Endodermal cell (in vitro differentiated cells): Measurements from ENCODE around the gene KATNAL1. TPM values are rescaled to one million over a fixed set of nuclear protein-coding genes. Genes with fewer than 3 reads are reported as not detected.

Experiments used
- DNase-seq: peaks from one replicate; pipeline ENCODE4 v3.0.0-alpha.2; 2017
- H3K27ac ChIP-seq: 2 replicates; pipeline ENCODE4 v1.5.1; 2013; ENCODE audit warnings: mild to moderate bottlenecking, low read depth, low read length, moderate library complexity
- H3K27me3 ChIP-seq: 2 replicates; pipeline ENCODE4 v1.6.1; 2013; ENCODE audit warnings: mild to moderate bottlenecking, low read length, moderate library complexity; ENCODE audit not compliant: insufficient read depth, control insufficient read depth, poor library complexity, severe bottlenecking
- H3K36me3 ChIP-seq: 2 replicates; pipeline ENCODE4 v1.7.0; 2013; ENCODE audit warnings: mild to moderate bottlenecking, low read length, moderate library complexity; ENCODE audit not compliant: control insufficient read depth, insufficient read depth
- H3K4me1 ChIP-seq: one replicate; pipeline ENCODE4 v1.7.0; 2013; ENCODE audit warnings: low read length; ENCODE audit not compliant: control insufficient read depth, insufficient read depth
- H3K4me3 ChIP-seq: 2 replicates; pipeline ENCODE4 v1.5.1; 2013; ENCODE audit warnings: mild to moderate bottlenecking, low read length, moderate library complexity
- H3K9ac ChIP-seq: 2 replicates; pipeline ENCODE4 v1.6.1; 2013; ENCODE audit warnings: mild to moderate bottlenecking, low read length, moderate library complexity; ENCODE audit not compliant: poor library complexity, severe bottlenecking; ENCODE audit errors: extremely low read depth
- H3K9me3 ChIP-seq: 2 replicates; pipeline ENCODE4 v1.6.1; 2013; ENCODE audit warnings: mild to moderate bottlenecking, low read length, moderate library complexity; ENCODE audit not compliant: control insufficient read depth
- H3K27ac Mint-ChIP-seq: 2 replicates; pipeline ENCODE4 v1.8.0; 2020; ENCODE audit warnings: mixed read lengths
- H3K27me3 Mint-ChIP-seq: 2 replicates; pipeline ENCODE4 v1.8.0; 2021; ENCODE audit warnings: mild to moderate bottlenecking, mixed read lengths; ENCODE audit not compliant: insufficient read depth
- H3K36me3 Mint-ChIP-seq: 2 replicates; pipeline ENCODE4 v1.8.0; 2020; ENCODE audit warnings: low read depth, mixed read lengths
- H3K4me1 Mint-ChIP-seq: 2 replicates; pipeline ENCODE4 v1.8.0; 2020; ENCODE audit warnings: mixed read lengths
- H3K4me3 Mint-ChIP-seq: 2 replicates; pipeline ENCODE4 v1.8.0; 2020; ENCODE audit warnings: mild to moderate bottlenecking, moderate library complexity, mixed read lengths
- H3K9me3 Mint-ChIP-seq: 2 replicates; pipeline ENCODE4 v1.8.0; 2020; ENCODE audit warnings: mild to moderate bottlenecking, mixed read lengths
- WGBS, 2 experiments: methylation state at CpG; one replicate each; pipeline versions ENCODE4 v1.1.5 to v1.1.7; 2013; ENCODE audit warnings: missing lambda C conversion rate in 2 of 2, mixed read lengths in 1 of 2; ENCODE audit not compliant: insufficient coverage in 1 of 2, insufficient read length in 1 of 2; 5-methylcytosine and 5-hydroxymethylcytosine counted together
- total RNA-seq, 2 donors: library from RNA; stranded (reverse); fragmentation: NEBNext Ultra II Directional in 1 of 2; extraction: Animal tissue kit (Norgen Biotek cat#: 25700) in 1 of 2; gene quantifications; 2 replicates in 1 of 2; 3 replicates in 1 of 2; pipeline ENCODE4 v1.2.1, GENCODE V29; 2021
- TF ChIP-seq, protein P1 (sequence below): fragments of 200-600 bp; sonication (generic); conservative IDR thresholded peaks from 2 replicates; pipeline ENCODE4 v1.5.0; 2021; ENCODE audit warnings: antibody characterized with exemption, mild to moderate bottlenecking

Gene KATNAL1
- total RNA-seq, 2 donors from 2014 or later: 20.3 to 32.2 TPM

DNA sequence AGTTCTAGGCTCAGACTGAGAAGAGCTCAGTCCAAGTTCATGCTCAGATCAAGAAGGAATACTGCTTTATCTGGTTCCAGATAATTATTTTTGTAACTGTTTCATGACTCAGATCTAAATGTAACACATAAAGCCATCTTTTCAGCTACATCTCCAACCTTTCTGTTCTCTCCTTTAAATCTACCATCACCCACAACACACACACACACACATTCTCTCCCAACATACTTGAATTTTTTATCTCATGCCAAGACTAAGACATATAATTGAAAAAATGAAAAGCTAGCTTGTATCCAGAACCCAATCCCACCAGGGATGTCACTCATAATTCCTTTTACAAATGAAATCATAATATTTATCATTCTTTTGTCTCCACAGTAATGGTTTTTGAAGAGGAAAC lies 7.6 kb downstream of the KATNAL1 start:
- Histone ChIP-seq H3K4me3 (no peak overlapping the region), H3K9ac (no peak overlapping the region), H3K36me3 (no peaks in the 10 kb centered on the region), H3K27me3 (no peaks in the 10 kb centered on the region), H3K9me3 (peaks cover 4% of the 10 kb centered on the region), H3K27ac (no peak overlapping the region), H3K4me1 (no peaks in the 10 kb centered on the region)
- H3K27me3 Mint-ChIP-seq: no peaks in the 10 kb centered on the region
- H3K4me3 Mint-ChIP-seq: no peak overlapping the region
- no peaks in the 10 kb centered on the region for H3K9me3 Mint-ChIP-seq
- no peak overlapping the region for H3K27ac Mint-ChIP-seq
- DNase-seq: no peak
- no peaks in the 10 kb centered on the region for H3K36me3 Mint-ChIP-seq
- H3K4me1 Mint-ChIP-seq: peaks cover 5% of the 10 kb centered on the region
- TF ChIP-seq, protein P1, sequence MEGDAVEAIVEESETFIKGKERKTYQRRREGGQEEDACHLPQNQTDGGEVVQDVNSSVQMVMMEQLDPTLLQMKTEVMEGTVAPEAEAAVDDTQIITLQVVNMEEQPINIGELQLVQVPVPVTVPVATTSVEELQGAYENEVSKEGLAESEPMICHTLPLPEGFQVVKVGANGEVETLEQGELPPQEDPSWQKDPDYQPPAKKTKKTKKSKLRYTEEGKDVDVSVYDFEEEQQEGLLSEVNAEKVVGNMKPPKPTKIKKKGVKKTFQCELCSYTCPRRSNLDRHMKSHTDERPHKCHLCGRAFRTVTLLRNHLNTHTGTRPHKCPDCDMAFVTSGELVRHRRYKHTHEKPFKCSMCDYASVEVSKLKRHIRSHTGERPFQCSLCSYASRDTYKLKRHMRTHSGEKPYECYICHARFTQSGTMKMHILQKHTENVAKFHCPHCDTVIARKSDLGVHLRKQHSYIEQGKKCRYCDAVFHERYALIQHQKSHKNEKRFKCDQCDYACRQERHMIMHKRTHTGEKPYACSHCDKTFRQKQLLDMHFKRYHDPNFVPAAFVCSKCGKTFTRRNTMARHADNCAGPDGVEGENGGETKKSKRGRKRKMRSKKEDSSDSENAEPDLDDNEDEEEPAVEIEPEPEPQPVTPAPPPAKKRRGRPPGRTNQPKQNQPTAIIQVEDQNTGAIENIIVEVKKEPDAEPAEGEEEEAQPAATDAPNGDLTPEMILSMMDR: no peak

DNA sequence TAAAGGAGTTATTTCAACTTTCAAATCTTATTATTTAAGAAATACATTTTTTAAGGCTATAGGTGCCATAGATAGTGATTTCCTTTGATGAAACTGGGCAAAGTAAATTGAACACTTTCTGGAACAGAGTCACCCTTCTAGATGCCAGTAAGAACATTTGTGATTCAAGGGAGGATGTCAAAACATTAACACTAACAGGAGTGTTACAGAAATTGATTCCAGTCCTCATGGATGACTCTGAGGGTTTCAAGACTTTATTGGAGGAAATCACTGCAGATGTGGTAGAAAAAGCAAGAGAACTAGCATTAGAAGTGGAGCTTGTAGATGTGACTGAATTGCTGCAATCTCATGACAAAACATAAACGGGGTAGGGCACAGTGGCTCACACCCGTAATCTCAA lies 12.2 kb downstream of the KATNAL1 start:
- TF ChIP-seq, protein P1: no peak
- 94% methylated on average over 2 of the region's 2 CpGs for WGBS, 2 experiments
- no peak overlapping the region for H3K27ac ChIP-seq
- H3K36me3 ChIP-seq: no peaks in the 10 kb centered on the region
- no peak overlapping the region for H3K9ac ChIP-seq
- Mint-ChIP-seq H3K27ac (no peak overlapping the region), H3K4me1 (peaks cover 16% of the 10 kb centered on the region), H3K27me3 (no peaks in the 10 kb centered on the region), H3K36me3 (no peaks in the 10 kb centered on the region), H3K4me3 (no peak overlapping the region), H3K9me3 (no peaks in the 10 kb centered on the region)
- no peak for DNase-seq
- H3K4me1 ChIP-seq: no peaks in the 10 kb centered on the region
- peaks cover 4% of the 10 kb centered on the region for H3K9me3 ChIP-seq
- H3K4me3 ChIP-seq: no peak overlapping the region
- H3K27me3 ChIP-seq: no peaks in the 10 kb centered on the region

- H3K4me1 ChIP-seq: no peaks in the 10 kb centered on the region
- 78% methylated on average over 3 of the region's 3 CpGs for WGBS, 2 experiments
- TF ChIP-seq, protein P1: no peak
- no peaks in the 10 kb centered on the region for H3K36me3 ChIP-seq
- no peak overlapping the region for H3K27ac ChIP-seq
- no peaks in the 10 kb centered on the region for H3K27me3 ChIP-seq
- no peaks in the 10 kb centered on the region for H3K27me3 Mint-ChIP-seq
- no peak overlapping the region for H3K9ac ChIP-seq
- no peak overlapping the region for H3K4me3 ChIP-seq
- peaks cover 4% of the 10 kb centered on the region for H3K9me3 ChIP-seq
- H3K36me3 Mint-ChIP-seq: no peaks in the 10 kb centered on the region
- H3K27ac Mint-ChIP-seq: no peak overlapping the region
- no peak for DNase-seq
- H3K4me3 Mint-ChIP-seq: no peak overlapping the region
- peaks cover 16% of the 10 kb centered on the region for H3K4me1 Mint-ChIP-seq
- no peaks in the 10 kb centered on the region for H3K9me3 Mint-ChIP-seq
Observed at GRCh38 chr13:30294004-30294403, 13.3 kb downstream of the KATNAL1 start.
